Heart right ventricle (tissue), 16 donors: Measurements from ENCODE around the gene PIK3AP1. TPM values are rescaled to one million over a fixed set of nuclear protein-coding genes. Genes with fewer than 3 reads are reported as not detected.
"Not testable (repeated sequence)": the region's sequence is repeated elsewhere in the genome, so short reads cannot be mapped to it uniquely, and the experiment has no call there.

Source experiments
- ATAC-seq, 8 donors: fragments of 200-7000 bp; cut with Tn5 transposase; one replicate each; pipeline ENCODE4 v1.9.1; 2020; ENCODE audit warnings: mild to moderate bottlenecking in 8 of 8, moderate library complexity in 8 of 8, moderate number of reproducible peaks in 1 of 8
- DNase-seq, 2 donors: peaks; one replicate each; pipeline ENCODE4 v3.0.0-alpha.2; 2020
- H3K27ac ChIP-seq, 10 donors: fragments of 200-600 bp; sonication (generic) in 2 of 10; one replicate each; pipeline versions ENCODE4 v1.5.0 to v1.8.0; 2020 to 2022; ENCODE audit warnings: mild to moderate bottlenecking in 3 of 10
- H3K27me3 ChIP-seq, 7 donors: fragments of 200-600 bp; one replicate each; pipeline ENCODE4 v1.8.0; 2021 to 2022; ENCODE audit warnings: mild to moderate bottlenecking in 2 of 7
- H3K36me3 ChIP-seq, 9 donors: fragments of 200-600 bp; sonication (generic) in 1 of 9; one replicate each; pipeline versions ENCODE4 v1.5.0 to v1.8.0; 2020 to 2022; ENCODE audit warnings: mild to moderate bottlenecking in 2 of 9
- H3K4me1 ChIP-seq, 9 donors: fragments of 200-600 bp; sonication (generic) in 1 of 9; one replicate each; pipeline versions ENCODE4 v1.5.0 to v1.8.0; 2020 to 2022; ENCODE audit warnings: mild to moderate bottlenecking in 4 of 9
- H3K4me3 ChIP-seq, 10 donors: fragments of 200-600 bp; sonication (generic) in 2 of 10; one replicate each; pipeline versions ENCODE4 v1.5.0 to v1.8.0; 2020 to 2022; ENCODE audit warnings: mild to moderate bottlenecking in 7 of 10, moderate library complexity in 2 of 10
- H3K9me3 ChIP-seq, 11 donors: fragments of 200-600 bp in 10 of 11; sonication (generic) in 2 of 11; one replicate each; pipeline versions ENCODE4 v1.5.0 to v1.8.0; 2013 to 2022; ENCODE audit warnings: mild to moderate bottlenecking in 2 of 11, control low read depth in 1 of 11, moderate library complexity in 1 of 11
- WGBS, 2 donors: extraction: QIAGEN DNeasy Blood & Tissue Kit; methylation state at CpG; one replicate each; pipeline ENCODE4 v1.1.7; 2013; ENCODE audit warnings: inconsistent platforms in 1 of 2; 5-methylcytosine and 5-hydroxymethylcytosine counted together
- intact Hi-C, 10 donors: fragments of 100-400 bp; cut with DNase I; formaldehyde crosslinking; loops; one replicate each; pipeline versions ENCODE4 v1.11.1 to v1.14.2; 2022
- polyA plus RNA-seq, 2 donors: library from polyadenylated mRNA; stranded (reverse); fragments of 200-250 nt; gene quantifications; one replicate each; pipeline ENCODE4 v1.2.3, GENCODE V29; 2013
- total RNA-seq, 10 donors: library from RNA; stranded (reverse); fragmentation: NEBNext Ultra II Directional in 3 of 10; extraction: Animal tissue kit (Norgen Biotek cat#: 25700) in 3 of 10; gene quantifications; one replicate each; pipeline versions ENCODE4 v1.2.1 to v1.2.4, GENCODE V29; 2021 to 2023
- TF ChIP-seq, protein P1 (sequence below), 9 donors: fragments of 200-600 bp; sonication (generic) in 2 of 9; IDR thresholded peaks; one replicate each; pipeline versions ENCODE4 v1.5.0 to v1.8.0; 2021 to 2022; ENCODE audit warnings: antibody characterized with exemption in 9 of 9, mild to moderate bottlenecking in 5 of 9, moderate library complexity in 1 of 9
- donor health status: Arrhythmogenic right ventricular cardiomyopathy.
- donor health status: ischemic (EF 13 %, LVEDD 7.1; RV severe dilation, severe dysfunction).
- donor health status: healthy with polysubstance abuse.
- donor health status: DM: no; HTN: yes; CAD: no.
- donor health status: DM: no; HTN: no; CAD: no.
- donor health status: ischemic (EF 25% LVEDD 6.9; RV normal size, moderate dysfunction).
- donor health status: ischemic (EF 25% LVEDD 5.7; RV mildly dilated, moderate dysfunction).
- donor health status: healthy.
- donor health status: DM: yes; HTN: yes; CAD: no.
- donor health status: Ischemic cardiomyopathy.
- donor health status: ischemic (EF 35%, LVEDD 5.7; RV mildly dilated, moderate dysfunction).
- donor health status: nonischemic (EF 11% LVEDD 7.7; RV severe dilation, severe dysfunction).
- donor health status: DM: yes; HTN: yes; CAD: no.
- donor health status: PGD.
- donor health status: ischemic (EF 29% LVEDD 5.4; RV normal size, mild dysfunction).
- donor health status: nonischemic (EF 23%, LVEDD 6.1; RV moderate dilation, normal function).

Gene PIK3AP1
- total and polyA plus RNA-seq, 12 donors: 1.0 to 22.1 (median 3.6) TPM

DNA sequence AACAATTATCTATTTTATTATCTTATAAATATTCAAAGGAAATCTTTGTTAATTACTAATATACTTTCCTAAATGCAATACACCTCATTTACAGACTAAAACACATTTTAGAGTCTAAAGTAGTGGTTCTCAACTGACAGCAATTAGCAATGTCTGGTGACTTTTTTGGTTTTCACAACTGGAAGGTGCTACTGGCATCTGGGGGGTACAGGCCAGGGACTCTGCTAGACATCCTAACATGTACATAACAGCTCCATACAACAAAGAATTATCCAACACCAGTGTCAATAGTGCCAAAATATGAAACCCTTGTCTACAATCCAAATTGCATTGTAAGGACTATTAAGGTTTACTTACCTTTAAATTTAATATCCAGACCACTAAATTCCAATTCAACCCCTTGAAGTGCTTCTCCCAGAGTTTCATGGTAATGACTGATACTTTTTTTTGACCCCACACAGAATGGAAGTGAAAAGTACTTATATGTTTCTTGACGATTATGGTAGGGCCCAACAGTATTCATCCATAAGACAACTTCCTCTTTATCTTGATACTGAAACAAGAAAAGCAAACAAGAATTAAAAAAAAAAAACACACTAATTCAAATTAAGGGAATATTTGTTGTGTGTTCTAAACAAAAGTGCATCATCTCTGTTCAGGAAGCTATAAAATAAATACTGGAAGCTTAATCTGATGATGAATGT is 143.9 kb downstream of the PIK3AP1 start:
- no peak for ATAC-seq
- peaks cover 0 to 81% (median 57%) of the 10 kb centered on the region in 9 donors for H3K4me1 ChIP-seq
- WGBS, 2 donors: 56 to 60% methylated on average over 1 of the region's 1 CpG

DNA sequence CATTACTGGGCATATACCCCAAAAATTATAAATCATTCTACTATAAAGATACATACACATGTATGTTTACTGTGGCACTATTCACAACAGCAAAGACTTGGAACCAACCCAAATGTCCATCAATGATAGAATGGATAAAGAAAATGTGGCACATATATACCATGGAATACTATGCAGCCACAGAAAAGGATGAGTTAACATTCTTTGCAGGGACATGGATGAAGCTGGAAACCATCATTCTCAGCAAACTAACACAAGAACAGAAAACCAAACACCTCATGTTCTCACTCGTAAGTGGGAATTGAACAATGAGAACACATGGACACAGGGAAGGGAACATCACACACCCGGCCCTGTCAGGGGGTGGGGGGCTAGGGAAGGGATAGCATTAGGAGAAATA is 145.8 kb downstream of the PIK3AP1 start:
- DNase-seq, H3K27ac ChIP-seq, H3K27me3 ChIP-seq, H3K9me3 ChIP-seq, ATAC-seq, H3K4me3 ChIP-seq, intact Hi-C loops: not testable (repeated sequence)
- 93 to 94% methylated on average over 2 of the region's 2 CpGs for WGBS, 2 donors
- Histone ChIP-seq H3K36me3 (peaks cover 0 to 27% (median 0%) of the 10 kb centered on the region in 9 donors), H3K4me1 (peaks cover 0 to 76% (median 53%) of the 10 kb centered on the region in 9 donors)

More for the DNA sequence above, 143.9 kb downstream of the PIK3AP1 start:
- intact Hi-C loops: no loop called here
- Histone ChIP-seq H3K36me3 (peaks cover 0 to 21% (median 0%) of the 10 kb centered on the region in 9 donors), H3K27me3 (no peaks in the 10 kb centered on the region), H3K9me3 (no peaks in the 10 kb centered on the region), H3K27ac (no peak overlapping the region), H3K4me3 (no peak overlapping the region)
- TF ChIP-seq, protein P1, sequence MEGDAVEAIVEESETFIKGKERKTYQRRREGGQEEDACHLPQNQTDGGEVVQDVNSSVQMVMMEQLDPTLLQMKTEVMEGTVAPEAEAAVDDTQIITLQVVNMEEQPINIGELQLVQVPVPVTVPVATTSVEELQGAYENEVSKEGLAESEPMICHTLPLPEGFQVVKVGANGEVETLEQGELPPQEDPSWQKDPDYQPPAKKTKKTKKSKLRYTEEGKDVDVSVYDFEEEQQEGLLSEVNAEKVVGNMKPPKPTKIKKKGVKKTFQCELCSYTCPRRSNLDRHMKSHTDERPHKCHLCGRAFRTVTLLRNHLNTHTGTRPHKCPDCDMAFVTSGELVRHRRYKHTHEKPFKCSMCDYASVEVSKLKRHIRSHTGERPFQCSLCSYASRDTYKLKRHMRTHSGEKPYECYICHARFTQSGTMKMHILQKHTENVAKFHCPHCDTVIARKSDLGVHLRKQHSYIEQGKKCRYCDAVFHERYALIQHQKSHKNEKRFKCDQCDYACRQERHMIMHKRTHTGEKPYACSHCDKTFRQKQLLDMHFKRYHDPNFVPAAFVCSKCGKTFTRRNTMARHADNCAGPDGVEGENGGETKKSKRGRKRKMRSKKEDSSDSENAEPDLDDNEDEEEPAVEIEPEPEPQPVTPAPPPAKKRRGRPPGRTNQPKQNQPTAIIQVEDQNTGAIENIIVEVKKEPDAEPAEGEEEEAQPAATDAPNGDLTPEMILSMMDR (IDR thresholded peaks at IDR 0.05): no peak
- no peak for DNase-seq

DNA sequence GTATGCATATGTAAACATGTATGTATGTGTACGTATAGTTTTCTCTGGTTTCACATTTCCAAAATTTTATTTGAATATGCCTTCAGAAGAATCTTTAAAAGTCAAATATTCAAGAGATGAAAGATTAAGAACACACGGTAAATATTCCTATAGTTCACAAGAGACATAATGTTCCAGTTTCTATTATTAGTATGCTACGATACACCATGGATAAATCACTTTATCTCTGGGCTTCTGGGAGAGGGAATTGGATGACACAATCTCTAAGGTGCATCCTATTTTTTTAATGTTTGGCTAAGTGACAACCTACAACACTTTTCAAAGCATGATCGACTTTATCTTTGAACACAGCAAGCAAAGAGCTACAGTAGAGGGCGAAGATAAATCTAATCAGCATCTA is 147.3 kb downstream of the PIK3AP1 start:
- WGBS, 2 donors: 57 to 62% methylated on average over 5 of the region's 5 CpGs
- H3K36me3 ChIP-seq: peaks cover 0 to 34% (median 0%) of the 10 kb centered on the region in 9 donors
- intact Hi-C loops: no loop called here
- DNase-seq (no peak), ATAC-seq (no peak)
- no peaks in the 10 kb centered on the region for H3K27me3 ChIP-seq
- peaks cover 0 to 74% (median 47%) of the 10 kb centered on the region in 9 donors for H3K4me1 ChIP-seq
- no peak overlapping the region for H3K4me3 ChIP-seq
- TF ChIP-seq, protein P1 (IDR thresholded peaks at IDR 0.05): no peak
- no peaks in the 10 kb centered on the region for H3K9me3 ChIP-seq
- H3K27ac ChIP-seq: no peak overlapping the region

DNA sequence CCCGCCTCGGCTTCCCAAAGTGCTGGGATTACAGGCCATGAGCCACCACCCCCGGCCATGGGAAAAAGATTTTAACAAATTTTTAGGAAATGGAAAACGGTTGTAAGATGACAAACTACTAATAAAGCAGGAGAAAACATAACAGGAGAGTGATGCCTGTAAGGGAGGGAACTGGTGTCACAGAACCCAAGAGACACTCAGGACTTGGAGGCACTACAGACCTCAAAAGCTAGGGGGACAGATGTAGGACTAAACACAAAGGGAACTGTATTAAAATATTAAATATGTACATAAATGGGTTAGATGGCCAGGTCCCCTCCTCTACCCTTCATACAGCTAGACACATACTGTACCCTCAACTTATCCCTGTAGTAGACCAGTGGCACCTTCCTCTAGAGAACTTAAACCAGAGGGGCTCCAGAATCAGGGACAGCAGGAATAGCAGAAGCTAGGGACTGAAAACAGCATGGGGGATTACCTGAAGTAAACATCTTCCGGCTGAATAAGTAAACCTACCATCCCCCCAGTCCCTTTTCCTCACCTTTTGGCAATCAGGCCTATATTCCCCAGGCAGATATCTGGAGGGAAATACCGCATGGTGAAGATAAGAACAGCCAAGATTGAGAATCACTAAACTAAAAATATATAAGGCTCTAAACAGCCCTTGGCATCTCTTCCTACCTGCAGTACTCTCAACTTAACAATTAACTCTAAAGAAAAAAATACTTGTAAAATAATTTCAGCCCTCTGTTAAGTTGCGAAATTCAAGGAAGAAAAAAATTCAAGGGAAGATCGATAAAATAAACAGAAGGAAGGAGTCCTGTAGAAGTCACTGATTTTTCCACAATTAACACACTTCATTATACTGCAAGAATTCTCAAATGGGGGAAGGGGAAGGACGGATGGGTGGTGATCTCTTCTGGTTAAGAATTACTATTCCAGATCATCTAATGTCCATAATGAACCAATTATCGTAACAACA is 149.0 kb downstream of the PIK3AP1 start:
- TF ChIP-seq, protein P1 (IDR thresholded peaks at IDR 0.05): no peak
- Histone ChIP-seq H3K9me3 (no peaks in the 10 kb centered on the region), H3K4me3 (no peak overlapping the region), H3K4me1 (peaks cover 0 to 57% (median 42%) of the 10 kb centered on the region in 9 donors), H3K36me3 (peaks cover 0 to 41% (median 0%) of the 10 kb centered on the region in 9 donors), H3K27ac (no peak overlapping the region), H3K27me3 (no peaks in the 10 kb centered on the region)
- ATAC-seq (peak in 2 of 8 donors; percentile 15 to 16), DNase-seq (no peak)
- 72 to 79% methylated on average over 10 of the region's 10 CpGs for WGBS, 2 donors
- intact Hi-C loops: no loop called here
